ENCODE measurements around the gene TENM4. TPM values are rescaled to one million over a fixed set of nuclear protein-coding genes. Genes with fewer than 3 reads are reported as not detected.

TENM4 gene
- total and polyA plus RNA-seq, 2 of the 8 experiments (the other 6 are each of a cell fraction or from before 2014, with no cell fraction given), result 3.5 to 7.2 TPM

DNA sequence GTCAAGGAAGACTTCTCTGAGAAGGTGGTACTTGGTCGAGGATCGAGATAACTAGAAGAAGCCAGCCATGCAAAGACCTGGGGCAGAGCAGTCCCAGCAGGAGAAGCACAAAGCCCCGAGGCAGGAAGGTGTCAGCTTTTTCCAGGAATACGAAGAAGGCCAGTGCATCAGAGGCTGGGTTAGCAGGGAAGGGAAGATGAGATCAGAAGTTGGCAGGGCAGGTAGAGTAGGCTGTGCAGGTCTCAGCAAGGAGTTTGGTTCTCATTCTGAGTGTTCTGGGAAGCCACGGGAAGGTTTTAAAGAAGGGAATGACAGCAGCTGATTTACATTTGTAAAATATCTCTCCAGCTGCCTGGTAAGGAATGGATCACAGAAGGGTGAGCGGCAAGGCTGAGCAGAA, 111.3 kb downstream of the TENM4 start:
- no peak overlapping the region for H2BK15ac ChIP-seq (ENCODE audit: low read length)
- H3K23me2 ChIP-seq (ENCODE audit: low read depth, low read length), result peaks cover 2% of the 10 kb centered on the region; the same call in 1 of the 2 replicates
- H4K8ac ChIP-seq (ENCODE audit: extremely low read depth, insufficient read depth, low read length), result no peak overlapping the region
- H3K79me2 ChIP-seq (ENCODE audit: control insufficient read depth in 1 of 2, insufficient read depth in 2 of 2, low read length in 2 of 2), result no peaks in the 10 kb centered on the region
- H3K9me3 ChIP-seq (ENCODE audit: insufficient read depth in 2 of 2, low read depth in 1 of 2, low read length in 1 of 2), result no peaks in the 10 kb centered on the region
- no peak overlapping the region; the same call in 1 of the 2 replicates for H3K27ac ChIP-seq (ENCODE audit: low read depth, low read length)
- no peak overlapping the region for H4K5ac ChIP-seq (ENCODE audit: insufficient read length, low read depth, low read length)
- H3K14ac ChIP-seq (ENCODE audit: insufficient read length), result no peak overlapping the region
- H3K56ac ChIP-seq (replicated peaks; ENCODE audit: insufficient read length, low read depth, low read length), result no peak overlapping the region
- H3K4me1 ChIP-seq (replicated peaks in 1 of 4; ENCODE audit: control insufficient read depth in 3 of 4, insufficient read depth in 4 of 4, low read length in 3 of 4), result peaks cover 4 to 20% (median 15%) of the 10 kb centered on the region in 4 experiments
- no peak for DNase-seq (ENCODE audit: low read depth in 1 of 2, low spot score in 2 of 2)
- TF ChIP-seq CTBP2 (IDR thresholded peaks at IDR 0.05; ENCODE audit: borderline replicate concordance, insufficient read depth, insufficient read length, low read length) (no peak), MAFK (IDR thresholded peaks at IDR 0.05; ENCODE audit: low read depth, low read length) (no peak), SUZ12 (IDR thresholded peaks at IDR 0.05; ENCODE audit: low read length) (no peak), YY1 (IDR thresholded peaks at IDR 0.05; ENCODE audit: low read depth, low read length) (no peak), CHD2 (IDR thresholded peaks at IDR 0.05; ENCODE audit: low read length) (no peak), CBX8 (IDR thresholded peaks at IDR 0.05; ENCODE audit: borderline replicate concordance, low read depth, low read length) (no peak), SIN3A (conservative IDR thresholded peaks at IDR 0.05 in 1 of 2, IDR thresholded peaks at IDR 0.05 in 1 of 2; ENCODE audit: low read depth in 1 of 2, low read length in 2 of 2) (no peak), TAF7 (optimal IDR thresholded peaks at IDR 0.05; ENCODE audit: borderline replicate concordance, low read depth, low read length) (no peak), RXRA (IDR thresholded peaks at IDR 0.05; ENCODE audit: insufficient read depth, low read depth, low read length) (no peak)
- no peak overlapping the region for H2BK12ac ChIP-seq (ENCODE audit: low read depth, low read length)
- H3K4ac ChIP-seq (replicated peaks; ENCODE audit: insufficient read length, low read depth, low read length), result no peak overlapping the region
- POLR2A ChIA-PET (ENCODE audit: partially characterized antibody), result interaction anchor here (1.2 kb wide), 1 partner anchor 24 kb away, joined by 3 read pairs; no protein-coding TSS in a partner anchor
- H2BK20ac ChIP-seq (ENCODE audit: low read length), result no peak overlapping the region
- no peak for FAIRE-seq
- no peak overlapping the region for H2AFZ ChIP-seq (ENCODE audit: low read length)
- no peak overlapping the region for H2BK5ac ChIP-seq (ENCODE audit: low read depth, low read length)
- CTCF ChIA-PET (ENCODE audit: partially characterized antibody), result interaction anchor here (1.1 to 2.2 kb wide), 3 partner anchors 9 to 176 kb away, joined by 3 to 5 read pairs (median 3); no protein-coding TSS in a partner anchor
- H3K23ac ChIP-seq (ENCODE audit: insufficient read length), result no peak overlapping the region
- no peak overlapping the region for H3K4me2 ChIP-seq (ENCODE audit: insufficient read depth in 1 of 2, low read depth in 2 of 2, low read length in 2 of 2)
- no peak overlapping the region for H4K91ac ChIP-seq (replicated peaks; ENCODE audit: insufficient read length, low read length)
- WGBS, 2 experiments (ENCODE audit: extremely low coverage in 1 of 2, insufficient coverage in 1 of 2, insufficient read length in 1 of 2, insufficient replicate concordance in 2 of 2, low coverage in 1 of 2, low lambda C conversion rate in 2 of 2, missing lambda C conversion rate in 1 of 2), result 79% methylated on average over 6 of the region's 6 CpGs; no CpG with 5 or more reads in 1 of the 2 experiments
- H3K27me3 ChIP-seq (replicated peaks in 1 of 4; ENCODE audit: control insufficient read depth in 3 of 4, extremely low read depth in 1 of 4, insufficient read depth in 3 of 4, low read length in 3 of 4), result no peaks in the 10 kb centered on the region
- no peak overlapping the region for H2BK120ac ChIP-seq (replicated peaks; ENCODE audit: low read depth, low read length)
- no peak overlapping the region for H2AK5ac ChIP-seq (ENCODE audit: low read depth, low read length)
- H3K18ac ChIP-seq (ENCODE audit: extremely low read depth, low read length), result no peak overlapping the region
- H3K9ac ChIP-seq (replicated peaks in 1 of 4; ENCODE audit: extremely low read depth in 1 of 4, low read depth in 3 of 4, low read length in 3 of 4), result no peak overlapping the region
- no peaks in the 10 kb centered on the region for H3K36me3 ChIP-seq (ENCODE audit: control insufficient read depth in 2 of 4, insufficient read depth in 4 of 4, low read length in 3 of 4)
- no peaks in the 10 kb centered on the region for H4K20me1 ChIP-seq (replicated peaks in 1 of 2; ENCODE audit: control insufficient read depth in 1 of 2, insufficient read depth in 2 of 2, low read length in 2 of 2)
- H3K79me1 ChIP-seq (ENCODE audit: low read depth, low read length), result no peaks in the 10 kb centered on the region
- H3K4me3 ChIP-seq (ENCODE audit: extremely low read depth in 1 of 4, insufficient read depth in 2 of 4, low read depth in 3 of 4, low read length in 4 of 4), result no peak overlapping the region
